Measurements from ENCODE around the gene RBMS1. TPM values are rescaled to one million over a fixed set of nuclear protein-coding genes. Genes with fewer than 3 reads are reported as not detected.

RBMS1 gene
- polyA plus RNA-seq, 1 donor (not counting 4 experiments of a cell fraction or from before 2014, with no cell fraction given), result 89.1 TPM

DNA sequence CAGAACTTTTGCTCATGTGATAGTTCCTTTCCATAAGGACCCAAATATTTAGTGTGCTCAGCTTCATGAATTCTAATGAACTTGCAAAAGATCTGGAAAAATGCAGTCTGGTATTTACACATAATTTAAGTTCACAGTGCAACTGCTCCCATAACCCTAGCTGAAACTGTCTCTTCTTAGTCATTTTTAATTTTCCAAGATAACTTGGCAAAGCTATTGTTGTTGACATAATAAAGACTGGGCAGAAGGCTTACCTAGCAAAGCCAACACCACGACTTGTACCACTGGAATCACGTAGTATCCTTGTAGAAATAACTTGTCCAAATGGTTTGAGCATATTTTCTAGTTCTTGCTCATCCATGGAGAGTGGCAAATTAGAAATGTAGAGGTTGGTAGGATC is 190.5 kb downstream of the RBMS1 start:
- no peak for DNase-seq (ENCODE audit: low read depth, low spot score)
- Histone ChIP-seq H3K9me1 (ENCODE audit: control insufficient read depth, extremely low read depth, insufficient read depth, low read length) (peaks cover 3% of the 10 kb centered on the region), H3K36me3 (ENCODE audit: control insufficient read depth in 2 of 2, extremely low read depth in 1 of 2, insufficient read depth in 2 of 2, low read length in 2 of 2) (peaks cover 27 to 43% of the 10 kb centered on the region in 2 experiments), H3K4me1 (ENCODE audit: control insufficient read depth, extremely low read depth, insufficient read depth, low read length) (peaks cover 28% of the 10 kb centered on the region), H2AFZ (ENCODE audit: control insufficient read depth, low read length) (no peak overlapping the region), H3K27ac (ENCODE audit: control insufficient read depth, insufficient read depth, low read length) (no peak overlapping the region), H3K4me3 (ENCODE audit: control insufficient read depth in 2 of 3, extremely low read depth in 1 of 3, insufficient read depth in 2 of 3, low read depth in 1 of 3, low read length in 3 of 3) (no peak overlapping the region), H4K20me1 (ENCODE audit: control insufficient read depth, extremely low read depth, insufficient read depth, low read length) (no peaks in the 10 kb centered on the region), H3K27me3 (ENCODE audit: control insufficient read depth, extremely low read depth, insufficient read depth, low read length) (no peaks in the 10 kb centered on the region), H3K4me2 (ENCODE audit: control insufficient read depth, extremely low read depth, insufficient read depth, low read depth, low read length) (no peak overlapping the region), H3K9ac (ENCODE audit: control insufficient read depth, extremely low read depth, insufficient read depth, low read length) (no peak overlapping the region), H3K9me3 (ENCODE audit: control insufficient read depth, low read depth, low read length) (no peaks in the 10 kb centered on the region), H3K79me2 (ENCODE audit: control insufficient read depth, insufficient read depth, low read length) (peaks cover 41% of the 10 kb centered on the region)
- FAIRE-seq, result peak; percentile 5
- dilution Hi-C loops (cut with MboI; ENCODE audit: extremely low pct_ligation_motif_present, low sequenced_read_pairs), result no loop called here
- TF ChIP-seq EZH2 (IDR thresholded peaks at IDR 0.05; ENCODE audit: low read length), result no peak
- TF ChIP-seq, protein P1, sequence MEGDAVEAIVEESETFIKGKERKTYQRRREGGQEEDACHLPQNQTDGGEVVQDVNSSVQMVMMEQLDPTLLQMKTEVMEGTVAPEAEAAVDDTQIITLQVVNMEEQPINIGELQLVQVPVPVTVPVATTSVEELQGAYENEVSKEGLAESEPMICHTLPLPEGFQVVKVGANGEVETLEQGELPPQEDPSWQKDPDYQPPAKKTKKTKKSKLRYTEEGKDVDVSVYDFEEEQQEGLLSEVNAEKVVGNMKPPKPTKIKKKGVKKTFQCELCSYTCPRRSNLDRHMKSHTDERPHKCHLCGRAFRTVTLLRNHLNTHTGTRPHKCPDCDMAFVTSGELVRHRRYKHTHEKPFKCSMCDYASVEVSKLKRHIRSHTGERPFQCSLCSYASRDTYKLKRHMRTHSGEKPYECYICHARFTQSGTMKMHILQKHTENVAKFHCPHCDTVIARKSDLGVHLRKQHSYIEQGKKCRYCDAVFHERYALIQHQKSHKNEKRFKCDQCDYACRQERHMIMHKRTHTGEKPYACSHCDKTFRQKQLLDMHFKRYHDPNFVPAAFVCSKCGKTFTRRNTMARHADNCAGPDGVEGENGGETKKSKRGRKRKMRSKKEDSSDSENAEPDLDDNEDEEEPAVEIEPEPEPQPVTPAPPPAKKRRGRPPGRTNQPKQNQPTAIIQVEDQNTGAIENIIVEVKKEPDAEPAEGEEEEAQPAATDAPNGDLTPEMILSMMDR (optimal IDR thresholded peaks at IDR 0.05 in 1 of 3, IDR thresholded peaks at IDR 0.05 in 1 of 3, conservative IDR thresholded peaks at IDR 0.05 in 1 of 3; ENCODE audit: extremely low read depth in 1 of 3, insufficient read depth in 2 of 3, low read length in 3 of 3), result no peak

DNA sequence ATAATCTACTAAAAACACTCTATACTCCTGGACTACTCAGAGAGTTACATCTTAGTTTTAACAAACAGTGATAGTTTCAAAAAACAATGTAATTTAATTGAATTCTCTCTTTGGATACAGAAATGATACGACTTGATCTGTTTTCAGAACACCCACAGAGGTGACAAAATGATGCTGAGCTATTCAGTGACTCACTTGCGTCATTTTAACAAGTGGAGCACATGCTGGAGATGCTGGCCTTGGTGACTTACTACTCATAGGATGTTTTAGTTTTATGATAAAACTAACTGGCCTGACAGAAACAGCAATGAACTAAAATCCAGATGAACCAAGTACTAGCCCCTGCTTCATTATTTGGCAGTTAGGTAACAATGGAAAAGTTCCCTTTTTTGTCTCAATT is 192.2 kb downstream of the RBMS1 start:
- FAIRE-seq (no peak), DNase-seq (ENCODE audit: low read depth, low spot score) (no peak)
- H3K9ac ChIP-seq (ENCODE audit: control insufficient read depth, extremely low read depth, insufficient read depth, low read length), result no peak overlapping the region

More for the DNA sequence above, 192.2 kb downstream of the RBMS1 start:
- H3K4me3 ChIP-seq (ENCODE audit: control insufficient read depth in 2 of 3, extremely low read depth in 1 of 3, insufficient read depth in 2 of 3, low read depth in 1 of 3, low read length in 3 of 3), result no peak overlapping the region
- no peaks in the 10 kb centered on the region for H3K9me3 ChIP-seq (ENCODE audit: control insufficient read depth, low read depth, low read length)
- peaks cover 28 to 47% of the 10 kb centered on the region in 2 experiments for H3K36me3 ChIP-seq (ENCODE audit: control insufficient read depth in 2 of 2, extremely low read depth in 1 of 2, insufficient read depth in 2 of 2, low read length in 2 of 2)
- no peak overlapping the region for H3K4me2 ChIP-seq (ENCODE audit: control insufficient read depth, extremely low read depth, insufficient read depth, low read depth, low read length)
- no peak overlapping the region for H2AFZ ChIP-seq (ENCODE audit: control insufficient read depth, low read length)
- H3K27ac ChIP-seq (ENCODE audit: control insufficient read depth, insufficient read depth, low read length), result no peak overlapping the region
- H3K79me2 ChIP-seq (ENCODE audit: control insufficient read depth, insufficient read depth, low read length), result peaks cover 30% of the 10 kb centered on the region
- peaks cover 3% of the 10 kb centered on the region for H3K9me1 ChIP-seq (ENCODE audit: control insufficient read depth, extremely low read depth, insufficient read depth, low read length)
- TF ChIP-seq, protein P1 (optimal IDR thresholded peaks at IDR 0.05 in 1 of 3, IDR thresholded peaks at IDR 0.05 in 1 of 3, conservative IDR thresholded peaks at IDR 0.05 in 1 of 3; ENCODE audit: extremely low read depth in 1 of 3, insufficient read depth in 2 of 3, low read length in 3 of 3), result no peak
- no peaks in the 10 kb centered on the region for H4K20me1 ChIP-seq (ENCODE audit: control insufficient read depth, extremely low read depth, insufficient read depth, low read length)
- no peaks in the 10 kb centered on the region for H3K27me3 ChIP-seq (ENCODE audit: control insufficient read depth, extremely low read depth, insufficient read depth, low read length)
- peaks cover 25% of the 10 kb centered on the region for H3K4me1 ChIP-seq (ENCODE audit: control insufficient read depth, extremely low read depth, insufficient read depth, low read length)
- dilution Hi-C loops (cut with MboI; ENCODE audit: extremely low pct_ligation_motif_present, low sequenced_read_pairs), result no loop called here

All from keratinocyte (primary cell).